HCT116 (cell line): ENCODE measurements around the gene BLOC1S5. TPM values are rescaled to one million over a fixed set of nuclear protein-coding genes. Genes with fewer than 3 reads are reported as not detected.

Source experiments
- ATAC-seq: fragments of 200-7000 bp; cut with Tn5 transposase; 2 replicates; pipeline ENCODE4 v1.9.1; 2020; ENCODE audit warnings: mild to moderate bottlenecking, moderate library complexity
- BruUV-seq: library from RNA; stranded (reverse); fragments of 400-500 nt; replicated peaks from 2 replicates; lab custom pipeline; 2021; lab: Mats Ljungman, UMichigan
- CTCF ChIA-PET: fragments of 300-600 bp; sonication (Branson Sonifier 250); formaldehyde crosslinking; loops from one replicate; lab custom pipeline; 2021; ENCODE audit warnings: antibody characterized with exemption; lab: Charles Lee
- POLR2A ChIA-PET: fragments of 300-600, 350-600 bp; sonication (Branson Sonifier 250); formaldehyde crosslinking; loops from one replicate; lab custom pipeline; 2021; ENCODE audit warnings: antibody characterized with exemption; lab: Charles Lee
- RAD21 ChIA-PET, 2 experiments: fragments of 300-600 bp; sonication (Branson Sonifier 250); formaldehyde crosslinking; loops; one replicate each; lab custom pipeline; 2023; ENCODE audit warnings: low total read pairs in 2 of 2; ENCODE audit not compliant: uncharacterized antibody in 2 of 2, unreplicated experiment in 2 of 2, low non-redundant PET in 1 of 2; lab: Charles Lee
- DNase-seq: peaks from one replicate; pipeline ENCODE4 v3.0.0-alpha.2; 2010; ENCODE audit warnings: low read depth, low spot score
- H2AFZ ChIP-seq: fragments of 200-600 bp; shearing (Covaris generic), sonication (generic); 2 replicates; pipeline ENCODE4 v1.6.1; 2017; ENCODE audit warnings: low read depth, mixed run types, mixed read lengths, antibody characterized with exemption, low read length; ENCODE audit not compliant: poor library complexity, severe bottlenecking
- H3K27ac ChIP-seq: 2 replicates; pipeline ENCODE4 v1.5.1; 2012; ENCODE audit warnings: low read depth, low read length
- H3K27me3 ChIP-seq: fragments of 200-600 bp; sonication (generic); 2 replicates; pipeline ENCODE4 v1.6.1; 2016; ENCODE audit warnings: mixed run types, low read length, mixed read lengths; ENCODE audit not compliant: insufficient read depth
- H3K36me3 ChIP-seq, 2 experiments: fragments of 200-500 bp in 1 of 2; fragments of 200-600 bp in 1 of 2; sonication (Bioruptor generic) in 1 of 2; sonication (generic) in 1 of 2; 2 replicates each; pipeline versions ENCODE4 v1.5.1 to v1.6.1; 2014 to 2016; ENCODE audit warnings: low read length in 2 of 2, inconsistent platforms in 1 of 2, mixed read lengths in 1 of 2, mixed run types in 1 of 2; ENCODE audit not compliant: insufficient read depth in 2 of 2, control insufficient read depth in 1 of 2
- H3K4me1 ChIP-seq, 2 experiments: fragments of 200-600 bp in 1 of 2; sonication (generic) in 1 of 2; 2 replicates each; pipeline versions ENCODE4 v1.5.1 to v1.6.1; 2012 to 2017; ENCODE audit warnings: low read length in 2 of 2, inconsistent platforms in 1 of 2, mild to moderate bottlenecking in 1 of 2, mixed read lengths in 1 of 2, mixed run types in 1 of 2, moderate library complexity in 1 of 2; ENCODE audit not compliant: insufficient read depth in 2 of 2, control insufficient read depth in 1 of 2
- H3K4me2 ChIP-seq: fragments of 200-600 bp; sonication (generic); 2 replicates; pipeline ENCODE4 v1.6.1; 2017; ENCODE audit warnings: mixed run types, low read length, mixed read lengths
- H3K4me3 ChIP-seq, 2 experiments: fragments of 200-600 bp in 1 of 2; sonication (generic) in 1 of 2; replicated peaks in 1 of 2; 2 replicates each; pipeline ENCODE4 v1.5.1; 2011 to 2016; ENCODE audit warnings: low read length in 2 of 2, control low read depth in 1 of 2, low read depth in 1 of 2, mild to moderate bottlenecking in 1 of 2, mixed read lengths in 1 of 2, mixed run types in 1 of 2
- H3K79me2 ChIP-seq: fragments of 200-600 bp; sonication (generic); 2 replicates; pipeline ENCODE4 v1.6.1; 2017; ENCODE audit warnings: mild to moderate bottlenecking, mixed run types, low read length, moderate library complexity, mixed read lengths; ENCODE audit not compliant: insufficient read depth
- H3K9ac ChIP-seq: fragments of 200-600 bp; sonication (generic); 2 replicates; pipeline ENCODE4 v1.6.1; 2016; ENCODE audit warnings: low read length, mixed read lengths
- H3K9me2 ChIP-seq: fragments of 200-600 bp; sonication (generic), shearing (Covaris generic); 2 replicates; pipeline ENCODE4 v1.6.1; 2017; ENCODE audit warnings: mixed run types, mild to moderate bottlenecking, moderate library complexity; ENCODE audit not compliant: insufficient read depth
- H3K9me3 ChIP-seq, 2 experiments: fragments of 200-500 bp in 1 of 2; fragments of 200-600 bp in 1 of 2; sonication (Bioruptor generic) in 1 of 2; sonication (generic) in 1 of 2; 2 replicates each; pipeline ENCODE4 v1.6.1; 2014 to 2017; ENCODE audit warnings: low read length in 2 of 2, mixed read lengths in 2 of 2, inconsistent platforms in 1 of 2, low read depth in 1 of 2, mild to moderate bottlenecking in 1 of 2, mixed run types in 1 of 2, moderate library complexity in 1 of 2; ENCODE audit not compliant: control insufficient read depth in 1 of 2, insufficient read depth in 1 of 2
- H4K20me1 ChIP-seq: fragments of 200-600 bp; sonication (generic), shearing (Covaris generic); 2 replicates; pipeline ENCODE4 v1.6.1; 2017; ENCODE audit warnings: mixed run types, mild to moderate bottlenecking, moderate library complexity; ENCODE audit not compliant: insufficient read depth
- ELF1 ChIP-seq: IDR thresholded peaks from 2 replicates; pipeline ENCODE4 v1.6.1; 2012; ENCODE audit warnings: low read depth, borderline replicate concordance
- EZH2phosphoT487 ChIP-seq: fragments of 200-600 bp; IDR thresholded peaks from 2 replicates; pipeline ENCODE4 v1.6.1; 2018; ENCODE audit warnings: antibody characterized with exemption, borderline replicate concordance
- FOSL1 ChIP-seq: IDR thresholded peaks from 2 replicates; pipeline ENCODE4 v1.6.1; 2012; ENCODE audit warnings: low read depth
- MAX ChIP-seq: IDR thresholded peaks from 2 replicates; pipeline ENCODE4 v1.6.1; 2012
- REST ChIP-seq: IDR thresholded peaks from 2 replicates; pipeline ENCODE4 v1.6.1; 2012; ENCODE audit warnings: low read depth
- ZFX ChIP-seq: fragments of 450-650 bp; IDR thresholded peaks from 2 replicates; pipeline ENCODE4 v1.6.1; 2017
- intact Hi-C: fragments of 100-400 bp; cut with micrococcal nuclease; formaldehyde crosslinking; loops from 2 replicates; pipeline ENCODE4 v1.10.0; 2022
- total RNA-seq: library from RNA; stranded (reverse); gene quantifications from one replicate; pipeline ENCODE4 v1.2.1, GENCODE V29; 2021; ENCODE audit not compliant: unreplicated experiment

The BLOC1S5 gene
- total RNA-seq, 1 experiment from 2014 or later, result 12.0 TPM

- TF ChIP-seq REST (no peak), ZFX (no peak), EZH2phosphoT487 (no peak)
Measured at GRCh38 chr6:8082954-8083858, 19.0 kb upstream of the BLOC1S5 start (continued).

- H3K9ac ChIP-seq, result peak overlapping the region; percentile 36
- no peak overlapping the region for H2AFZ ChIP-seq
- no peaks in the 10 kb centered on the region for H3K9me3 ChIP-seq
- ChIA-PET POLR2A (no interaction called here), CTCF (no interaction called here), RAD21 (no interaction called here)
- H4K20me1 ChIP-seq, result peaks cover 11% of the 10 kb centered on the region; the same call in 1 of the 2 replicates
- H3K9me2 ChIP-seq, result no peaks in the 10 kb centered on the region
- H3K4me1 ChIP-seq, result peaks cover 55 to 59% of the 10 kb centered on the region in 2 experiments
- intact Hi-C loops, result no loop called here
- ATAC-seq, result no peak
- H3K79me2 ChIP-seq, result peaks cover 82% of the 10 kb centered on the region
- peak overlapping the region; percentile 79 for H3K27ac ChIP-seq
- no peak for DNase-seq
- BruUV-seq, result no TSS peak
- peaks cover 3 to 13% of the 10 kb centered on the region in 2 experiments; a peak in 2 of 4 replicates for H3K36me3 ChIP-seq
- H3K27me3 ChIP-seq, result no peaks in the 10 kb centered on the region
- H3K4me2 ChIP-seq, result peak overlapping the region; percentile 50
- no peak for TF ChIP-seq ELF1
- no peak for TF ChIP-seq MAX
- TF ChIP-seq FOSL1, result no peak
- TF ChIP-seq EZH2phosphoT487, result no peak
- no peak overlapping the region for H3K4me3 ChIP-seq
Measured at GRCh38 chr6:8082572-8082953, 18.4 kb upstream of the BLOC1S5 start.
